ENCODE measurements around the gene PSMD11. TPM values are rescaled to one million over a fixed set of nuclear protein-coding genes. Genes with fewer than 3 reads are reported as not detected.

The PSMD11 gene
- polyA plus RNA-seq, 1 of the 3 experiments (the other 2 are of a cell fraction), result 63.1 TPM

GRCh38 chr17:32516940-32517701 is 72.8 kb downstream of the PSMD11 start:
- Histone ChIP-seq H3K9ac (no peak overlapping the region), H3F3A (replicated peaks; ENCODE audit: insufficient read depth) (no peaks in the 10 kb centered on the region), H4K20me1 (ENCODE audit: insufficient read depth) (no peaks in the 10 kb centered on the region), H3K9me3 (no peaks in the 10 kb centered on the region), H3K4me1 (ENCODE audit: control insufficient read depth in 1 of 2, insufficient read depth in 2 of 2, low read depth in 1 of 2, low read length in 1 of 2) (peaks cover 6 to 19% of the 10 kb centered on the region in 2 experiments; a peak in 2 of 4 replicates), H3K4me2 (no peak overlapping the region), H3K79me2 (ENCODE audit: insufficient read depth) (no peaks in the 10 kb centered on the region), H3K27ac (ENCODE audit: low read depth in 2 of 2, low read length in 1 of 2) (no peak overlapping the region), H2AFZ (ENCODE audit: low read depth) (no peak overlapping the region), H3K36me3 (replicated peaks in 1 of 2; ENCODE audit: control insufficient read depth in 1 of 2, insufficient read depth in 2 of 2, low read length in 1 of 2) (no peaks in the 10 kb centered on the region), H3K27me3 (ENCODE audit: insufficient read depth) (no peaks in the 10 kb centered on the region), H3K4me3 (ENCODE audit: low read depth in 2 of 2, low read length in 1 of 2) (no peak overlapping the region), H3K9me2 (no peaks in the 10 kb centered on the region)
- ChIA-PET POLR2A (no interaction called here), CTCF (interaction anchor here (0.7 to 2.4 kb wide), 5 partner anchors 9 to 238 kb away, joined by 3 to 6 read pairs (median 4); partner anchors contain the start of gene PSMD11)
- WGBS (ENCODE audit: low lambda C conversion rate), result 86% methylated on average over 12 of the region's 12 CpGs
- TF ChIP-seq RFX5 (IDR thresholded peaks at IDR 0.05; ENCODE audit: low read length), result no peak
- no peak for TF ChIP-seq PBX3 (IDR thresholded peaks at IDR 0.05)
- TF ChIP-seq JUND (IDR thresholded peaks at IDR 0.05), result no peak
- no peak for TF ChIP-seq ELF1 (IDR thresholded peaks at IDR 0.05)
- no peak for DNase-seq

- Histone ChIP-seq H3K36me3 (replicated peaks in 1 of 2; ENCODE audit: control insufficient read depth in 1 of 2, insufficient read depth in 2 of 2, low read length in 1 of 2) (no peaks in the 10 kb centered on the region), H3K27ac (ENCODE audit: low read depth in 2 of 2, low read length in 1 of 2) (no peak overlapping the region), H3F3A (replicated peaks; ENCODE audit: insufficient read depth) (no peaks in the 10 kb centered on the region), H3K4me2 (no peak overlapping the region), H3K9ac (no peak overlapping the region), H3K4me1 (ENCODE audit: control insufficient read depth in 1 of 2, insufficient read depth in 2 of 2, low read depth in 1 of 2, low read length in 1 of 2) (peaks cover 6 to 19% of the 10 kb centered on the region in 2 experiments; a peak in 2 of 4 replicates), H3K9me2 (no peaks in the 10 kb centered on the region), H3K27me3 (ENCODE audit: insufficient read depth) (no peaks in the 10 kb centered on the region), H3K9me3 (no peaks in the 10 kb centered on the region), H3K4me3 (ENCODE audit: low read depth in 2 of 2, low read length in 1 of 2) (no peak overlapping the region), H3K79me2 (ENCODE audit: insufficient read depth) (no peaks in the 10 kb centered on the region), H2AFZ (ENCODE audit: low read depth) (no peak overlapping the region), H4K20me1 (ENCODE audit: insufficient read depth) (no peaks in the 10 kb centered on the region)
- DNase-seq, result no peak
- POLR2A ChIA-PET, result interaction anchor here (0.9 kb wide), 1 partner anchor 31 kb away, joined by 3 read pairs; the partner anchor contains the start of gene CDK5R1
- 93% methylated on average over 7 of the region's 7 CpGs for WGBS (ENCODE audit: low lambda C conversion rate)
- CTCF ChIA-PET, result interaction anchor here (1.6 to 2.4 kb wide), 2 partner anchors 74 to 141 kb away, joined by 4 to 6 read pairs; partner anchors contain the start of gene PSMD11
- no peak for TF ChIP-seq RXRA (IDR thresholded peaks at IDR 0.05; ENCODE audit: borderline replicate concordance, low read depth)
- TF ChIP-seq SMC3 (IDR thresholded peaks at IDR 0.05; ENCODE audit: low read depth, low read length), result no peak
- no peak for TF ChIP-seq TEAD4 (IDR thresholded peaks at IDR 0.05; ENCODE audit: borderline replicate concordance, insufficient read depth)
- no peak for TF ChIP-seq GABPA (IDR thresholded peaks at IDR 0.05; ENCODE audit: low read depth)
- TF ChIP-seq USF1 (IDR thresholded peaks at IDR 0.05; ENCODE audit: borderline replicate concordance, low read depth), result no peak
- TF ChIP-seq FOXM1 (IDR thresholded peaks at IDR 0.05; ENCODE audit: low read depth), result no peak
- TF ChIP-seq ZBTB33 (IDR thresholded peaks at IDR 0.05; ENCODE audit: borderline replicate concordance, low read depth), result no peak
- TF ChIP-seq POLR2AphosphoS5 (IDR thresholded peaks at IDR 0.05; ENCODE audit: low read depth, low read length), result no peak
- no peak for TF ChIP-seq CTCF (IDR thresholded peaks at IDR 0.05)
- TF ChIP-seq RFX5 (IDR thresholded peaks at IDR 0.05; ENCODE audit: low read length), result no peak
- TF ChIP-seq JUND (IDR thresholded peaks at IDR 0.05), result no peak
- TF ChIP-seq RAD21 (IDR thresholded peaks at IDR 0.05; ENCODE audit: low read length), result no peak
- TF ChIP-seq SIN3A (IDR thresholded peaks at IDR 0.05; ENCODE audit: borderline replicate concordance, low read depth, low read length), result no peak
- no peak for TF ChIP-seq EZH2phosphoT487 (IDR thresholded peaks at IDR 0.05; ENCODE audit: borderline replicate concordance, low read depth)
- TF ChIP-seq USF2 (IDR thresholded peaks at IDR 0.05; ENCODE audit: borderline replicate concordance, low read depth, low read length), result no peak
Measured at GRCh38 chr17:32517982-32518381, 73.7 kb downstream of the PSMD11 start.

All from SK-N-SH (cell line).